Progenitor cell of endocrine pancreas (in vitro differentiated cells): ENCODE data around the gene STAC. TPM values are rescaled to one million over a fixed set of nuclear protein-coding genes. Genes with fewer than 3 reads are reported as not detected.
"Not testable (repeated sequence)": the region's sequence is repeated elsewhere in the genome, so short reads cannot be mapped to it uniquely, and the experiment has no call there.

Source experiments
- DNase-seq: peaks from one replicate; pipeline ENCODE4 v3.0.0; 2021; ENCODE audit warnings: low spot score; ENCODE audit not compliant: unreplicated experiment
- H3K27ac Mint-ChIP-seq: 2 replicates; pipeline ENCODE4 v1.8.0; 2021; ENCODE audit warnings: mild to moderate bottlenecking, moderate library complexity, mixed read lengths
- H3K27me3 Mint-ChIP-seq: 2 replicates; pipeline ENCODE4 v1.8.0; 2021; ENCODE audit warnings: mixed read lengths
- H3K36me3 Mint-ChIP-seq: 2 replicates; pipeline ENCODE4 v1.8.0; 2022; ENCODE audit warnings: mixed read lengths; ENCODE audit not compliant: insufficient read depth
- H3K4me1 Mint-ChIP-seq: 2 replicates; pipeline ENCODE4 v1.8.0; 2021; ENCODE audit warnings: low read depth, mixed read lengths
- H3K4me3 Mint-ChIP-seq: 2 replicates; pipeline ENCODE4 v1.8.0; 2021; ENCODE audit warnings: low read depth, mild to moderate bottlenecking, moderate library complexity, mixed read lengths
- H3K9me3 Mint-ChIP-seq: 2 replicates; pipeline ENCODE4 v1.8.0; 2021; ENCODE audit warnings: low read depth, mixed read lengths
- CTCF ChIP-seq: fragments of 200-600 bp; sonication (generic); IDR thresholded peaks from one replicate; pipeline ENCODE4 v1.5.0; 2021; ENCODE audit warnings: antibody characterized with exemption, mild to moderate bottlenecking; ENCODE audit not compliant: unreplicated experiment
- total RNA-seq: library from RNA; stranded (reverse); gene quantifications from 2 replicates; pipeline ENCODE4 v1.2.1, GENCODE V29; 2021

Gene STAC
- total RNA-seq, 1 donor from 2014 or later, result 1.2 TPM

GRCh38 chr3:36443028-36443686 is 62.9 kb downstream of the STAC start:
- Mint-ChIP-seq H3K4me3 (no peak overlapping the region), H3K4me1 (peaks cover 5% of the 10 kb centered on the region), H3K36me3 (no peaks in the 10 kb centered on the region), H3K9me3 (no peaks in the 10 kb centered on the region), H3K27ac (no peak overlapping the region), H3K27me3 (peaks cover 3% of the 10 kb centered on the region)
- no peak for DNase-seq
- no peak for TF ChIP-seq CTCF

GRCh38 chr3:36444909-36445308 is 64.6 kb downstream of the STAC start:
- Mint-ChIP-seq H3K9me3 (no peaks in the 10 kb centered on the region), H3K4me1 (peaks cover 7% of the 10 kb centered on the region), H3K27ac (no peak overlapping the region), H3K4me3 (no peak overlapping the region), H3K27me3 (peaks cover 2% of the 10 kb centered on the region), H3K36me3 (no peaks in the 10 kb centered on the region)
- no peak for DNase-seq
- no peak for TF ChIP-seq CTCF

GRCh38 chr3:36446276-36446675 is 66.0 kb downstream of the STAC start:
- no peak overlapping the region for H3K4me3 Mint-ChIP-seq
- TF ChIP-seq CTCF, result no peak
- peaks cover 3% of the 10 kb centered on the region for H3K27me3 Mint-ChIP-seq
- H3K4me1 Mint-ChIP-seq, result peaks cover 7% of the 10 kb centered on the region
- no peaks in the 10 kb centered on the region for H3K9me3 Mint-ChIP-seq
- DNase-seq, result no peak
- no peak overlapping the region for H3K27ac Mint-ChIP-seq
- H3K36me3 Mint-ChIP-seq, result no peaks in the 10 kb centered on the region

- no peak overlapping the region for H3K27ac Mint-ChIP-seq
- no peak overlapping the region for H3K4me3 Mint-ChIP-seq
- H3K9me3 Mint-ChIP-seq, result no peaks in the 10 kb centered on the region
- peaks cover 3% of the 10 kb centered on the region for H3K27me3 Mint-ChIP-seq
- H3K36me3 Mint-ChIP-seq, result no peaks in the 10 kb centered on the region
- H3K4me1 Mint-ChIP-seq, result peaks cover 7% of the 10 kb centered on the region
- no peak for TF ChIP-seq CTCF
- DNase-seq, result no peak
These were observed 66.8 kb downstream of the STAC start for GRCh38 chr3:36447061-36447460.

- H3K9me3 Mint-ChIP-seq, result peaks cover 4% of the 10 kb centered on the region
- no peak for TF ChIP-seq CTCF
These were observed 71.5 kb downstream of the STAC start for GRCh38 chr3:36451816-36452215.

GRCh38 chr3:36453213-36453612 is 72.9 kb downstream of the STAC start:
- not testable (repeated sequence) for H3K4me3 Mint-ChIP-seq, H3K36me3 Mint-ChIP-seq, H3K27me3 Mint-ChIP-seq, H3K9me3 Mint-ChIP-seq, H3K27ac Mint-ChIP-seq, H3K4me1 Mint-ChIP-seq, DNase-seq

More at GRCh38 chr3:36451816-36452215, 71.5 kb downstream of the STAC start:
- H3K27ac Mint-ChIP-seq, result no peak overlapping the region
- H3K4me3 Mint-ChIP-seq, result no peak overlapping the region
- H3K4me1 Mint-ChIP-seq, result peaks cover 6% of the 10 kb centered on the region
- DNase-seq, result no peak
- H3K27me3 Mint-ChIP-seq, result peaks cover 3% of the 10 kb centered on the region
- peaks cover 2% of the 10 kb centered on the region for H3K36me3 Mint-ChIP-seq

GRCh38 chr3:36453896-36454295 is 73.6 kb downstream of the STAC start:
- not testable (repeated sequence) for H3K36me3 Mint-ChIP-seq, H3K4me1 Mint-ChIP-seq, DNase-seq, H3K9me3 Mint-ChIP-seq, H3K4me3 Mint-ChIP-seq, H3K27me3 Mint-ChIP-seq, H3K27ac Mint-ChIP-seq
